ENCODE measurements around the gene KCNMB4. TPM values are rescaled to one million over a fixed set of nuclear protein-coding genes. Genes with fewer than 3 reads are reported as not detected.

Gene KCNMB4
- total and polyA plus RNA-seq, 7 donors: 0.69 to 6.4 (median 4.7) TPM

- no peaks in the 10 kb centered on the region for H3K36me3 ChIP-seq
- no peak for TF ChIP-seq POLR2A (IDR thresholded peaks at IDR 0.05)
- no peak for TF ChIP-seq EP300 (IDR thresholded peaks at IDR 0.05)
- TF ChIP-seq, protein P1, sequence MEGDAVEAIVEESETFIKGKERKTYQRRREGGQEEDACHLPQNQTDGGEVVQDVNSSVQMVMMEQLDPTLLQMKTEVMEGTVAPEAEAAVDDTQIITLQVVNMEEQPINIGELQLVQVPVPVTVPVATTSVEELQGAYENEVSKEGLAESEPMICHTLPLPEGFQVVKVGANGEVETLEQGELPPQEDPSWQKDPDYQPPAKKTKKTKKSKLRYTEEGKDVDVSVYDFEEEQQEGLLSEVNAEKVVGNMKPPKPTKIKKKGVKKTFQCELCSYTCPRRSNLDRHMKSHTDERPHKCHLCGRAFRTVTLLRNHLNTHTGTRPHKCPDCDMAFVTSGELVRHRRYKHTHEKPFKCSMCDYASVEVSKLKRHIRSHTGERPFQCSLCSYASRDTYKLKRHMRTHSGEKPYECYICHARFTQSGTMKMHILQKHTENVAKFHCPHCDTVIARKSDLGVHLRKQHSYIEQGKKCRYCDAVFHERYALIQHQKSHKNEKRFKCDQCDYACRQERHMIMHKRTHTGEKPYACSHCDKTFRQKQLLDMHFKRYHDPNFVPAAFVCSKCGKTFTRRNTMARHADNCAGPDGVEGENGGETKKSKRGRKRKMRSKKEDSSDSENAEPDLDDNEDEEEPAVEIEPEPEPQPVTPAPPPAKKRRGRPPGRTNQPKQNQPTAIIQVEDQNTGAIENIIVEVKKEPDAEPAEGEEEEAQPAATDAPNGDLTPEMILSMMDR (IDR thresholded peaks at IDR 0.05): no peak
- TF ChIP-seq POLR2AphosphoS5 (IDR thresholded peaks at IDR 0.05): no peak
- no peak for DNase-seq
- H3K27ac ChIP-seq: no peak overlapping the region
- peaks cover 0 to 3% (median 0%) of the 10 kb centered on the region in 4 donors for H3K9me3 ChIP-seq
- WGBS, 2 donors: 72 to 75% methylated on average over 1 of the region's 1 CpG
- no peaks in the 10 kb centered on the region for H3K27me3 ChIP-seq
- intact Hi-C loops (cut with DNase I): no loop called here
- H3K4me3 ChIP-seq: no peak overlapping the region
- no peaks in the 10 kb centered on the region for H3K4me1 ChIP-seq
Measured at GRCh38 chr12:70482764-70483163, 116.7 kb downstream of the KCNMB4 start.

Small RNA genes lying within 50 kb of the gene (small RNA-seq; reads per million reads assigned to genes)
- gene RNU4-65P: 0 reads per million in 3 donors

Other genes with a start within 250 kb of the KCNMB4 start
- gene CNOT2, start 122.9 kb upstream of the KCNMB4 start, total RNA-seq: 100 to 1,000 TPM in 3 of 4 donors, 10 to 100 TPM in 1; 98.8 to 171 (median 123) TPM
- 10 to 100 TPM; 36.7 to 51.3 (median 51.1) TPM for gene CNOT2, start 122.9 kb upstream of the KCNMB4 start, polyA plus RNA-seq